ENCODE results near the gene ACACA.

ACACA gene

GRCh38 chr17:37187262-37187661 is 219.4 kb downstream of the ACACA start:
- DNase-seq = no peak
- no peaks in the 10 kb centered on the region for H3K79me2 ChIP-seq (ENCODE audit: low read length)
- H2AFZ ChIP-seq (ENCODE audit: low read length) = no peak overlapping the region
- no peak overlapping the region for H3K27ac ChIP-seq (ENCODE audit: low read length)
- H3K9ac ChIP-seq (ENCODE audit: low read length) = no peak overlapping the region
- no peaks in the 10 kb centered on the region for H4K20me1 ChIP-seq (ENCODE audit: insufficient read depth, low read length)
- H3K27me3 ChIP-seq (replicated peaks; ENCODE audit: insufficient read depth, low read length) = no peaks in the 10 kb centered on the region
- peaks cover 9% of the 10 kb centered on the region; the same call in 1 of the 2 replicates for H3K4me1 ChIP-seq (ENCODE audit: low read length)
- no peak overlapping the region for H3K4me2 ChIP-seq (ENCODE audit: low read depth, low read length)
- no peaks in the 10 kb centered on the region for H3K9me2 ChIP-seq (replicated peaks; ENCODE audit: insufficient read depth, low read length)
- no peaks in the 10 kb centered on the region for H3K36me3 ChIP-seq (replicated peaks; ENCODE audit: insufficient read depth, low read length)
- TF ChIP-seq, protein P1, sequence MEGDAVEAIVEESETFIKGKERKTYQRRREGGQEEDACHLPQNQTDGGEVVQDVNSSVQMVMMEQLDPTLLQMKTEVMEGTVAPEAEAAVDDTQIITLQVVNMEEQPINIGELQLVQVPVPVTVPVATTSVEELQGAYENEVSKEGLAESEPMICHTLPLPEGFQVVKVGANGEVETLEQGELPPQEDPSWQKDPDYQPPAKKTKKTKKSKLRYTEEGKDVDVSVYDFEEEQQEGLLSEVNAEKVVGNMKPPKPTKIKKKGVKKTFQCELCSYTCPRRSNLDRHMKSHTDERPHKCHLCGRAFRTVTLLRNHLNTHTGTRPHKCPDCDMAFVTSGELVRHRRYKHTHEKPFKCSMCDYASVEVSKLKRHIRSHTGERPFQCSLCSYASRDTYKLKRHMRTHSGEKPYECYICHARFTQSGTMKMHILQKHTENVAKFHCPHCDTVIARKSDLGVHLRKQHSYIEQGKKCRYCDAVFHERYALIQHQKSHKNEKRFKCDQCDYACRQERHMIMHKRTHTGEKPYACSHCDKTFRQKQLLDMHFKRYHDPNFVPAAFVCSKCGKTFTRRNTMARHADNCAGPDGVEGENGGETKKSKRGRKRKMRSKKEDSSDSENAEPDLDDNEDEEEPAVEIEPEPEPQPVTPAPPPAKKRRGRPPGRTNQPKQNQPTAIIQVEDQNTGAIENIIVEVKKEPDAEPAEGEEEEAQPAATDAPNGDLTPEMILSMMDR (IDR thresholded peaks at IDR 0.05; ENCODE audit: low read length) = no peak
- no peak for TF ChIP-seq EZH2 (optimal IDR thresholded peaks at IDR 0.05; ENCODE audit: low read depth, low read length)
- no peak for TF ChIP-seq EZH2phosphoT487 (IDR thresholded peaks at IDR 0.05; ENCODE audit: low read length)
- H3K4me3 ChIP-seq (ENCODE audit: low read length) = no peak overlapping the region
- no peaks in the 10 kb centered on the region for H3K9me3 ChIP-seq (replicated peaks; ENCODE audit: insufficient read depth, low read length)
- no peaks in the 10 kb centered on the region for H3F3A ChIP-seq (ENCODE audit: insufficient read depth, low read length)

DNA sequence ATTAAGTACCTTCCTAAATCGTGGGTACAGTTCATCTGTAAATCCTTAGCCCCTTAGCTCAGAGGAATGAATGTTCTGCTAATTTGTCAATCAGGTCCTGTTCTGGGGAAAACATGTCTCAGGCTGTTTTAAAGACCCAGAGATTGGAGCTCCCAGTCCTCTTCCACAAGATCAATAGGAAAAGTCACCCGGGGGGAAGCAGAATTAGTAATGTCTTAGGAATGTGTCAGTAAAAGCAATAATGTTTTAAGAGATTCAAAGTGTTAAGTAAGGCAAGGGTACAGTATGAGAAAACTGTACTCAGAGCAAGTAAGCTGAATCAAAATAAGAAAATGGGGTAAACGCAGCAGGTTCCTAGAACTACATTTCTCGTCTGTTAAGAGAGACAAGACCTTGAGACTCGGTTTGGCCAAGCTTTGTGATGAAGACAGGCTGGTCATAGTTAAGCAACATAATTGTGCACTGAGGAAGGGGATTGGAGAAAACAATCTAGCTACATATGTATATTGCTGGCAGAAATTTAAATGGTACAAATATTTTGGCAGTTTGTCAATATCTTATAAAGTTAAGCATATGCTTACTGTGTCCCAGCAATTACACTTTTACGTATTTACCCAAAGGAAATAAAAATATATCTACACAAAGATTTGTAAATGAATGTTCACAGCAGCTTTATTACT is 223.7 kb downstream of the ACACA start:
- H3K27me3 ChIP-seq (replicated peaks; ENCODE audit: insufficient read depth, low read length) = no peaks in the 10 kb centered on the region
- no peak for DNase-seq
- no peaks in the 10 kb centered on the region for H4K20me1 ChIP-seq (ENCODE audit: insufficient read depth, low read length)
- H3K27ac ChIP-seq (ENCODE audit: low read length) = no peak overlapping the region
- no peak overlapping the region for H3K9ac ChIP-seq (ENCODE audit: low read length)
- no peak overlapping the region for H3K4me3 ChIP-seq (ENCODE audit: low read length)
- no peak overlapping the region for H2AFZ ChIP-seq (ENCODE audit: low read length)
- H3K79me2 ChIP-seq (ENCODE audit: low read length) = no peaks in the 10 kb centered on the region
- H3K36me3 ChIP-seq (replicated peaks; ENCODE audit: insufficient read depth, low read length) = peaks cover 2% of the 10 kb centered on the region
- peaks cover 9% of the 10 kb centered on the region; the same call in 1 of the 2 replicates for H3K4me1 ChIP-seq (ENCODE audit: low read length)
- TF ChIP-seq EZH2phosphoT487 (IDR thresholded peaks at IDR 0.05; ENCODE audit: low read length) (no peak), EZH2 (optimal IDR thresholded peaks at IDR 0.05; ENCODE audit: low read depth, low read length) (no peak)
- TF ChIP-seq, protein P1 (IDR thresholded peaks at IDR 0.05; ENCODE audit: low read length) = no peak
- no peaks in the 10 kb centered on the region for H3K9me2 ChIP-seq (replicated peaks; ENCODE audit: insufficient read depth, low read length)
- no peaks in the 10 kb centered on the region for H3F3A ChIP-seq (ENCODE audit: insufficient read depth, low read length)
- no peak overlapping the region for H3K4me2 ChIP-seq (ENCODE audit: low read depth, low read length)
- no peaks in the 10 kb centered on the region for H3K9me3 ChIP-seq (replicated peaks; ENCODE audit: insufficient read depth, low read length)

GRCh38 chr17:37180376-37180775 is 226.3 kb downstream of the ACACA start:
- Histone ChIP-seq H2AFZ (ENCODE audit: low read length) (no peak overlapping the region), H3K27me3 (replicated peaks; ENCODE audit: insufficient read depth, low read length) (no peaks in the 10 kb centered on the region), H3K4me1 (ENCODE audit: low read length) (no peaks in the 10 kb centered on the region), H3K9me2 (replicated peaks; ENCODE audit: insufficient read depth, low read length) (no peaks in the 10 kb centered on the region), H3K9ac (ENCODE audit: low read length) (no peak overlapping the region), H4K20me1 (ENCODE audit: insufficient read depth, low read length) (no peaks in the 10 kb centered on the region), H3K27ac (ENCODE audit: low read length) (no peak overlapping the region), H3K4me3 (ENCODE audit: low read length) (no peak overlapping the region), H3F3A (ENCODE audit: insufficient read depth, low read length) (no peaks in the 10 kb centered on the region), H3K9me3 (replicated peaks; ENCODE audit: insufficient read depth, low read length) (no peaks in the 10 kb centered on the region), H3K36me3 (replicated peaks; ENCODE audit: insufficient read depth, low read length) (peaks cover 3% of the 10 kb centered on the region), H3K4me2 (ENCODE audit: low read depth, low read length) (no peak overlapping the region), H3K79me2 (ENCODE audit: low read length) (no peaks in the 10 kb centered on the region)
- DNase-seq = no peak
- TF ChIP-seq EZH2phosphoT487 (IDR thresholded peaks at IDR 0.05; ENCODE audit: low read length) (no peak), EZH2 (optimal IDR thresholded peaks at IDR 0.05; ENCODE audit: low read depth, low read length) (no peak)
- TF ChIP-seq, protein P1 (IDR thresholded peaks at IDR 0.05; ENCODE audit: low read length) = no peak

Measured in MM.1S (cell line).